ENCODE data around the gene KLHL3.

The KLHL3 gene

GRCh38 chr5:137605411-137605810 is 130.5 kb downstream of the KLHL3 start:
- DNase-seq, result peak; percentile 26

- DNase-seq, result peak; percentile 14
Measured at GRCh38 chr5:137604348-137605095, 131.4 kb downstream of the KLHL3 start.

DNA sequence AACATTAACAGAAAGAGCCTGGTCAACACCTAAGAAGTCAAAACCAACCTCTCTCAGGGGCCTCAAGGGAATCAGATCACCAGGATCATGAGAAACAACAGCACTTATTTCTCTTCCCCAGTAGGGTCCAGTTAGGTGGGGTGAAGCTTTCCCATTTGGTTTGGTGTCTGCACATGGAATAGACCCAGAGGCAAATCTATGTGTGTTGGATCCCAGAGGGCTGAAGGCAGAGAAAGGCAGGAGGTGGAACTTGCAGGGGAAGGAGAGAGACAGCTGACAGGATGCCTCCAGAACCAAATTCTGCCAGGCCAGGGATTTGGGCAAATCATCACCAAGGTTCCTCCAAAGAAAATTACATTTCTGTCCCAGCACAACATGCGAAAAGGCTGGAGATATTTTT is 132.0 kb downstream of the KLHL3 start:
- DNase-seq, result no peak

DNA sequence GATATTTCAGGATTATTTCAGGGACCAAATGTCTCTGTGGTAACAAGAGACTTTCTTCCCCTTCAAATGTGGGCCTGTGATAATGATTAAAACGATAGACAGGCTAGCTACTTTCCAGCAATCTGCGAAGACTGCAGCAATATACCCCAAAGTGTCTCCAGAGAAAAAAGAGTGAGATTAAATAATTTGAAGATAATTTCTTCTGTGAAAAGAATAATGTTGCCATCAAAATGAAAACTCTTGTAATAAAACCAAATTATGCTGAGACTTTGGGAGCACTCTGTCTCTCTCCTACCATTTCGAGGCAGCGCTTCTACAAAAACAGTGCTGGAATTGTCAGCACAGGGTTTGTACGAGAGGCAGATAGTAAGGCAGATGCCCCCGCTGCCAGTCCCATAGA is 132.5 kb downstream of the KLHL3 start:
- DNase-seq, result no peak

DNA sequence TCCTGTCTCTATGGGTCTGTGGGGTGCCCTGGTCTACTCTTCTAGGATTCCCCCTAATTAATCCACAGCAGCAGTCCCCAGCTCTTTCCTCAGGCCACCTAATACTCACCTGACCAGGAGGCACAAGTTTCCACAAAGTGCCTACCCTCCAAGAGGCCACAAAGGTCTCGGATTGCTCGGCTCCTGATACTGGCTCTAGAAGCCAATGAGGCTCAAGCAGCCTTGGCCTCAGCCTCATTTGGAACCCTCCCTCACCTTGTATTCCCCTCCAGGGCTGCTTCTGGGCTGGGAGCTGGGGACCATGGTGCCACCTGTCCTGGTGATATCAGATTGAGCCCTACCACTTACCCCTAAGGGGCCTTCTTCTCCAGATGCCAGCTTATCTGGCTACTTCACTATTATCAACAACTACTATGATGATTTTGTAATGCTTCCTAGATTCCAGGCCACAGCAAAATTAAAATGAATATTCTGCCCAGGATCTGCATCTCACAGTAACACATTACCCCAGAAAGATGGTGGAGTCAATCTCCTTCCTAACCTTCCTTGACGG is 133.1 kb downstream of the KLHL3 start:
- DNase-seq, result no peak

GRCh38 chr5:137600721-137601360 is 135.0 kb downstream of the KLHL3 start:
- DNase-seq, result no peak

DNA sequence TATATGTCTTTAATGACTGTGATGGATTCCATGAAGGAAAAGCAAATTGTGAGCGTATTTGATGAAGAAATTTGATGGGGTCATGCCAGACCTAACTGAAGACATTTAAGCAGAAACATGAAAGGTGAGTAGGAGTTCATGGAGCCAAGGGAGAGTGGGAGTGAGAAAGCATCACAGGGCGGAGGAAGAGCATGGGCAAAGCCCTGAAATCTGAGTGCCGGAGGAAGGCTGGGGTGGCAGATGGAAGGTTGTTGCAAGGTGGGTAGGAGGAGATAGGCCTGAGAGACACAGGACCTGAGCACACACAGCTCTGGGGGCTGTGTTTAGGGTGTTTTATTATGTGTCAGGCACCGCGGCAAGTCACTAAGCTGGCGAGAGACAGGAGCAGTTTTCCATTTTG is 136.4 kb downstream of the KLHL3 start:
- DNase-seq, result no peak

DNA sequence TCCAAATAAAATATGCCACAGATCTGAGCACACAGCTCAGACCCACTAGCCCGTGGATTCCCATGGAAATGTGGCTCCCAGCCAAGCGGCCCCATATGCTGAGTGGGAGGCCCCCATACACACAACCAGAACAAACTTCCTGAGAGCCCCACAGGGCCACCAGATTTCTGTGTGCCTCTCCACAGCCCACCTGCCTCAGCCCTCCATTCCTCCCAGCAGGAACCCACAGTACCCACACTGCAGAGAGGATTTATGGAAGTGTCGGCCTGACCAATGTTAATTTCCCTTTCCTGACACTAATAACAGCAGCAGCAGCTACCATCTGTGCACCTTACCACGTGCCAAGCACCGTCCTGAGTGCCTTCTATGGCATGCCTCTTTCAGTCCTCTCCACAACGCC is 137.5 kb downstream of the KLHL3 start:
- DNase-seq, result no peak

- DNase-seq, result no peak
Measured at GRCh38 chr5:137596941-137597340, 138.9 kb downstream of the KLHL3 start.

DNA sequence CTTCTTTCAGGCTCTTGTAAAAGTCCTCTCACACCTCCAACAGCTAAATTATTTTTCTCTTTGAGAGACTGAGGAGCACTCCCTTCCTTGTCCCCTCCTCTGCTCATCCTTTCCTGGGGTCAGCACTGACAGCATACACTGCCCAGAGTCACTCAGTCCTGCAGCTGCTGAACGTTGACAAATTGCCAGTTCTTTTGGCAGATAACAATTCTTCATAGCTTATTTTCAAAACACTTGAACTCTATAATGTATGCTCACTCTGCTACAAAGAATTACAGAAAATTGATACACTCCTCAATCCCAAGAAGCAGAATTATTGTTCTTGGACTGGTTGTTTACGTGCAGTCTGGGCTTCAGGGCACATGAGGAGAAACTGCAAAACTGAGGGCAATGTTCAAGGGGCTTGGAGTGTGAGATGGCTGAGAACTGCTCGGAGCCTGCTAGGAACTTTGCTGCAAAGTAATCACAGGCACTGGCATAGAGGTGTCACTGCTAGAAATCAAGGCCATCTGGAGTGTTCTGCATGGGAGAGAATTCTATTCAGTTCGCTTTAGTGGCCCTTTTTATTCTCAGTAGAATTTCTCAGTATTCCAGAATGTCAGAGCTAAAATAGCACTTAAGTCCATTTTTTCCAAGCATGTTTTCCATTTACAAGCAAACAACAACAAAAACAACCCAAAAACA is 140.4 kb downstream of the KLHL3 start:
- no peak for DNase-seq

GRCh38 chr5:137594717-137595116 is 141.2 kb downstream of the KLHL3 start:
- peak; percentile 14 for DNase-seq

DNA sequence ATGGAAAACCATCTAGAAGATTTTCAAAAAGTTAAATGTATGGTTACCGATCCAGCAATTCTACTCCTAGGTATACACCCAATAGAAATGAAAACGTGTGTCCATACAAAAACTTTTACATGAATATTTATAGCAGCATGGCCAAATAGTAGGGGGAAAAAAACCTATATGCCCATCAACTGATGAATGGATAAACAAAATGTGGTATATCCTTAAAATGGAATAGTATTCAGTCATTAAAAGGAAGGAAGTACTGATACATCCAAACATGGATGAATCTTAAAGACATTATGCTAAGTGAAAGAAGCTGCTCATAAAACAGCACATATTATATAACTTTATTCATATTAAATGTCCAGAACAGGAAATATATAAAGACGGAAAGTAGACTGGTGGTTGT is 143.6 kb downstream of the KLHL3 start:
- no peak for DNase-seq

- no peak for DNase-seq
Measured at GRCh38 chr5:137589185-137589584, 146.7 kb downstream of the KLHL3 start.

DNA sequence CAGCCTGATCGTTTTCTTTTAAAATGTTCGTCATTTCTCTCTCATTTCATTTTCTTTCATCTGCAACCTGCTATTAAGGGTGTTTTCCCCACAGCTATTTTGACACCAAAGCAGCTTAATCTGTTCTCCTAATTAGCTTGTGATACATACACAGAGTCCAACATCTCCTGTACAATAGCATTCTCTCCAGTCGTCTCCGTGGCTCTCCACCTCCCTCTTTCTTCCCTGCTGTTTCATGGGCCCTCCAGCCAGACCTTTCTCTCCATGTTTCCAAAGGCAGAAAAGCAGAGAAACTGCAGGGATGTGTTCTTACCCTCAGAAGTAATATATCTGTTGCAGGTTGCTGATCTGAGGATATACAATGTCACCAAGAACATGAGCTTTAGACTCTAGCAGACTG is 148.0 kb downstream of the KLHL3 start:
- no peak for DNase-seq

GRCh38 chr5:137584262-137584661 is 151.6 kb downstream of the KLHL3 start:
- DNase-seq, result no peak

DNA sequence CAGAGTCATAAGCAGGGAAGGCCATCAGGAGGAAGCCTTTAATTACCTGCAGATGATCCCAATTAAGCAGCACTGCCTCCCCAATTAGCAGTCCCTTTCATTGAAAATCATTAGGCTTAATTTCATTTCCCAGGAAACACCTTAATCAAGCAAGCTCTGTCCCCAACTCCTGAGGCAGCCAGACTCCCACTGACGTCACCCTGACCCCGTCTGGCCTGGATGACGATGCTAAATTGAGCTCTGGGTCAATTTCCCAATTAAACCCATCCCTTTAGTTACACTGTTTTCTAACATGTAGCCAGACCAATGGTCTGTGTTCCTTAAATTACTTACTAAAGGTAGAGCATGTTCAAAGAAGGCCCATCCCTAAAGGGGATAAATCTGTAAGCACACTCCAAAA is 152.8 kb downstream of the KLHL3 start:
- no peak for DNase-seq

DNA sequence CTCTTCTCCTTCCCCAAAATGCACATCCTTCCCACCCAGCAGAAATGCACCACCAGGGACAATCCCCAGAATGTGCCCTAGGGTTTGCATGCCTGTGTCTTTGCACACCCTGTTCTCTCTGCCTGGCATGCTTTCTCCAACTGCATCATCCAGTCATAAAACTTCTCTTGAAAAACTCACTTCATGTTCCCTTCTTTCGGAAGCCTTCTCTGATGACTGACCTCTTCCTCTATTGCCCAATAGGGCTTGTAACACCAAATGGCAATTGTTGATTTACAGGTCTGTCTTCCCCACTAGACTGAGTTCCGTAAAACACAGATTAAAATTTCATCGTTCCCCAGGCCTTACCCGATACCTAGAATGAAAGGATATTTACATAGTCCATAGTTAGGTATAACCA is 153.7 kb downstream of the KLHL3 start:
- DNase-seq, result no peak

GRCh38 chr5:137581776-137582175 is 154.1 kb downstream of the KLHL3 start:
- no peak for DNase-seq

DNA sequence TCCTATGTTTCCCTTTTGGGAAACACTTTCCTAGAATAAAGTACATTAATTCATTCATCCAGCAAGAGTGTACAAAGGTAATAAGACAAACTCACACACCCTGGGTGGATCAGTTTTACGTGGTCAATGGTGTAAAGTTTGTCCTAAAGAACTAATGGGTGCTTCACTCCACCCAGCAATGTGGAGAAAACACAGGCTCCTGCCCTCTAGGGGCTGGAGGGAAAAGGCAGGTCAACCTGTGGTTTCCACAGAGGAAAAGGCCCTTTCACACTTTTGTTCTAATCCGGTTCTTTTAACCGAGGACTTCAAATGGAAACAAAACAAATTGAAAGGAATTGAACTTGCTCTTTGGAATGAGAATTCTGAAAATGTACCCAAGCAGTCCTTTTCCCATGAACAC is 155.9 kb downstream of the KLHL3 start:
- no peak for DNase-seq

GRCh38 chr5:137575847-137576246 is 160.0 kb downstream of the KLHL3 start:
- DNase-seq, result no peak

- peak; percentile 8 for DNase-seq
Measured at GRCh38 chr5:137575211-137575610, 160.7 kb downstream of the KLHL3 start.

DNA sequence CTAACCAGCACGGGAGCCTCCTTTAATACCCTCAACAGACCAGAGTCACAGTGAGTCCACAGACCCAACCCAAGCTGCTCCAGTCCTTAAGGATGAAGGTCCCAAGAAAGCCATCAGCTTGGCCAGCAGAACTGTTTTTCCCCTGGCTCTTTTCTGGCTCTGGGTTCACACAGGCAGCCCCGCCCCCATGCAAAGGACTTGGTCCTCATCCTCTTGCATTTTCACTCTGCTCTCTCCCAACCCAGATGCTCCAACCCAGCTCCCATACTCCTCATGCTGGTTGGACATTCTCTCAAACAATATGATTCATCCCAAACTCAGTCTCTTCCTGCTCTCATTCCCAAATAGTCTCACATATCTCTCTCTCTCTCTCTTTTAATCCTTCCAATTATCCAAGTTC is 162.5 kb downstream of the KLHL3 start:
- DNase-seq, result no peak

DNA sequence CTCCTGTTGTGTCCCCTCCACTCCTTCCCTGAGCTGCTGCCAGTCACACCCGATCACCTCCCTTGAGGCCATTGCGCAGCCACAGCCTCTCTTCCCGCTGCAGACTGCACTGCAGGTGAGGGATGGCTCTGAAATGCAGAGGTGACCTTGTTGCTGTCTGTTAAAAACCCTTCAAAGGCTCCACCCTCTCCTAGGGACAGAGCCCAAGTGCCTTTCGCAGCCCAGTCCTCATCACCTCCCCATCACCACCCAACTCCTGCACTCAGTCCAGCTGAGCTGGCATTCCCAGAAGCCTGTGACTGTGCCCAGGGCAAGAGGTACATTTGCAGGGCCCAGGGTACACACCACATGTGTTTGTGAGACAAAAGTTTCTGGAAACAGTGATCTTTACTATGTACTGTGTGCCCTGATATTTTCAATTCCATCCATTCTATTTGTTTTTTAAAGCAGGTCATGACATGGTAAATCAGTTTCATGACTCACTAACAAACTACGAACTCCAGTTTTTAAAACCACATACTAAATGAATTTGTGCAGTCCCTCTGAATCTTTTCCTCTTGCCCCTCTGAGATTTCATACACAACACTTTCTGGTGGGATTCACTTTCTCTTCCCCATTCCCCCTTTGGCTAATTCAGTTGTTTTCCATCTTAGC is 163.7 kb downstream of the KLHL3 start:
- DNase-seq, result no peak

Measured in kidney glomerular epithelial cell (primary cell).